IMR-90 (cell line): ENCODE data around the gene MAP4K1. TPM values are rescaled to one million over a fixed set of nuclear protein-coding genes. Genes with fewer than 3 reads are reported as not detected.

ENCODE experiments used
- ATAC-seq: fragments of 200-7000 bp; cut with Tn5 transposase; 2 replicates; pipeline ENCODE4 v1.9.1; 2020; ENCODE audit warnings: low read depth, mild to moderate bottlenecking, moderate library complexity
- BruUV-seq: library from RNA; stranded (reverse); fragments of 400-500 nt; replicated peaks from 2 replicates; lab custom pipeline; 2021; lab: Mats Ljungman, UMichigan
- CTCF ChIA-PET: fragments of 300-600 bp; formaldehyde crosslinking; extraction: SDS; loops from one replicate; lab custom pipeline; 2021; ENCODE audit warnings: antibody characterized with exemption; lab: Yijun Ruan, JAX
- POLR2A ChIA-PET: fragments of 300-600 bp; sonication (Branson Sonifier 250); formaldehyde crosslinking; loops from one replicate; lab custom pipeline; 2022; ENCODE audit warnings: antibody characterized with exemption; ENCODE audit not compliant: unreplicated experiment; lab: Charles Lee
- DNase-seq: peaks from one replicate; pipeline ENCODE4 v3.0.0; 2013
- H2AFZ ChIP-seq: replicated peaks from 2 replicates; pipeline ENCODE3; 2013; ENCODE audit warnings: low read length, mild to moderate bottlenecking; ENCODE audit not compliant: poor library complexity
- H2AK5ac ChIP-seq: 2 replicates; pipeline ENCODE4 v1.6.1; 2013; ENCODE audit warnings: low read depth, low read length, inconsistent platforms
- H2AK9ac ChIP-seq: replicated peaks from 2 replicates; pipeline ENCODE3; 2013; ENCODE audit warnings: mild to moderate bottlenecking, low read depth, low read length, moderate library complexity; ENCODE audit not compliant: poor library complexity
- H2BK120ac ChIP-seq: 2 replicates; pipeline ENCODE4 v1.6.1; 2013; ENCODE audit warnings: low read depth, low read length, inconsistent platforms
- H2BK15ac ChIP-seq: 3 replicates; pipeline ENCODE4 v1.6.1; 2013; ENCODE audit warnings: low read depth, low read length, inconsistent platforms
- H2BK20ac ChIP-seq: 2 replicates; pipeline ENCODE4 v1.6.1; 2013; ENCODE audit warnings: low read depth, mild to moderate bottlenecking, inconsistent platforms, low read length, moderate library complexity
- H2BK5ac ChIP-seq: 2 replicates; pipeline ENCODE4 v1.6.1; 2013; ENCODE audit warnings: mild to moderate bottlenecking, low read depth, low read length, inconsistent platforms; ENCODE audit not compliant: poor library complexity, severe bottlenecking
- H3K14ac ChIP-seq: replicated peaks from 2 replicates; pipeline ENCODE4 v1.6.1; 2013; ENCODE audit warnings: low read depth, low read length, inconsistent platforms
- H3K18ac ChIP-seq: 2 replicates; pipeline ENCODE4 v1.6.1; 2013; ENCODE audit warnings: low read depth, low read length, control low read depth
- H3K23ac ChIP-seq: 2 replicates; pipeline ENCODE4 v1.6.1; 2013; ENCODE audit warnings: low read depth, low read length, inconsistent platforms
- H3K27ac ChIP-seq: 2 replicates; pipeline ENCODE4 v1.5.1; 2013; ENCODE audit warnings: mild to moderate bottlenecking, control low read depth, low read length; ENCODE audit not compliant: insufficient read depth
- H3K27me3 ChIP-seq: 2 replicates; pipeline ENCODE4 v1.6.1; 2013; ENCODE audit warnings: low read length; ENCODE audit not compliant: control insufficient read depth, insufficient read depth
- H3K36me3 ChIP-seq: 2 replicates; pipeline ENCODE4 v1.6.1; 2013; ENCODE audit warnings: low read length, mixed read lengths; ENCODE audit not compliant: control insufficient read depth, insufficient read depth
- H3K4ac ChIP-seq: 2 replicates; pipeline ENCODE4 v1.6.1; 2013; ENCODE audit warnings: low read depth, low read length, inconsistent platforms
- H3K4me1 ChIP-seq: 2 replicates; pipeline ENCODE4 v1.6.1; 2013; ENCODE audit warnings: low read length, mixed read lengths; ENCODE audit not compliant: control insufficient read depth, insufficient read depth
- H3K4me2 ChIP-seq: 2 replicates; pipeline ENCODE4 v1.6.1; 2013; ENCODE audit warnings: low read depth, mild to moderate bottlenecking, control low read depth, low read length, moderate library complexity
- H3K4me3 ChIP-seq: 2 replicates; pipeline ENCODE4 v1.5.1; 2013; ENCODE audit warnings: low read depth, mild to moderate bottlenecking, control low read depth, low read length, moderate library complexity; ENCODE audit not compliant: insufficient read depth
- H3K56ac ChIP-seq: 2 replicates; pipeline ENCODE4 v1.6.1; 2013; ENCODE audit warnings: low read length, inconsistent platforms; ENCODE audit not compliant: insufficient read depth; ENCODE audit errors: extremely low read depth
- H3K79me1 ChIP-seq, 2 experiments: 2 replicates each; pipeline ENCODE4 v1.6.1; 2013; ENCODE audit warnings: low read length in 2 of 2, inconsistent platforms in 1 of 2, low read depth in 1 of 2
- H3K9ac ChIP-seq: 2 replicates; pipeline ENCODE4 v1.6.1; 2013; ENCODE audit warnings: low read depth, low read length, control low read depth
- H3K9me1 ChIP-seq: 2 replicates; pipeline ENCODE4 v1.6.1; 2013; ENCODE audit warnings: low read length, inconsistent platforms; ENCODE audit not compliant: insufficient read depth
- H3K9me3 ChIP-seq: 2 replicates; pipeline ENCODE4 v1.6.1; 2013; ENCODE audit warnings: low read length; ENCODE audit not compliant: control insufficient read depth, insufficient read depth
- H4K20me1 ChIP-seq: 2 replicates; pipeline ENCODE4 v1.6.1; 2013; ENCODE audit warnings: low read length, inconsistent platforms; ENCODE audit not compliant: insufficient read depth
- H4K5ac ChIP-seq: 2 replicates; pipeline ENCODE4 v1.6.1; 2013; ENCODE audit warnings: mild to moderate bottlenecking, low read depth, low read length, control low read depth
- H4K8ac ChIP-seq, 2 experiments: 2 replicates each; pipeline ENCODE4 v1.6.1; 2013; ENCODE audit warnings: low read depth in 2 of 2, low read length in 2 of 2, control low read depth in 1 of 2, inconsistent platforms in 1 of 2
- H4K91ac ChIP-seq: 2 replicates; pipeline ENCODE4 v1.6.1; 2013; ENCODE audit warnings: low read depth, low read length, inconsistent platforms; ENCODE audit not compliant: insufficient read depth
- BHLHE40 ChIP-seq: fragments of 150-350 bp; IDR thresholded peaks from 2 replicates; pipeline ENCODE4 v1.6.1; 2016; ENCODE audit warnings: mild to moderate bottlenecking, low read depth, low read length
- CEBPB ChIP-seq: IDR thresholded peaks from 2 replicates; pipeline ENCODE4 v1.6.1; 2012; ENCODE audit warnings: low read depth, low read length, improper control_type of control experiment
- CHD1 ChIP-seq: IDR thresholded peaks from 2 replicates; pipeline ENCODE4 v1.6.1; 2012; ENCODE audit warnings: low read depth, low read length, improper control_type of control experiment
- FOS ChIP-seq: fragments of 150-350 bp; IDR thresholded peaks from 2 replicates; pipeline ENCODE4 v1.6.1; 2016; ENCODE audit warnings: low read depth, low read length
- MAFK ChIP-seq: IDR thresholded peaks from 2 replicates; pipeline ENCODE4 v1.6.1; 2012; ENCODE audit warnings: low read depth, low read length, improper control_type of control experiment
- MXI1 ChIP-seq: IDR thresholded peaks from 2 replicates; pipeline ENCODE4 v1.6.1; 2012; ENCODE audit warnings: low read depth, mild to moderate bottlenecking, low read length, moderate library complexity, borderline replicate concordance
- POLR2A ChIP-seq: IDR thresholded peaks from 2 replicates; pipeline ENCODE4 v1.6.1; 2012; ENCODE audit warnings: mild to moderate bottlenecking, low read depth, low read length
- RCOR1 ChIP-seq: IDR thresholded peaks from 2 replicates; pipeline ENCODE4 v1.6.1; 2012; ENCODE audit warnings: mild to moderate bottlenecking, low read length, improper control_type of control experiment; ENCODE audit not compliant: insufficient replicate concordance
- RFX5 ChIP-seq: IDR thresholded peaks from 2 replicates; pipeline ENCODE4 v1.8.0; 2012; ENCODE audit warnings: low read depth, mild to moderate bottlenecking, low read length, moderate library complexity
- SMC3 ChIP-seq: fragments of 150-350 bp; IDR thresholded peaks from 2 replicates; pipeline ENCODE4 v1.6.1; 2016; ENCODE audit warnings: low read depth, mild to moderate bottlenecking, antibody characterized with exemption, low read length, moderate library complexity
- WGBS, 2 experiments: methylation state at CpG; one replicate each; pipeline versions ENCODE4 v1.1.5 to v1.1.7; 2013; ENCODE audit warnings: missing lambda C conversion rate in 2 of 2; ENCODE audit not compliant: insufficient read length in 1 of 2; ENCODE audit errors: extremely low coverage in 2 of 2; 5-methylcytosine and 5-hydroxymethylcytosine counted together
- dilution Hi-C: fragments of 300-500 bp; cut with HindIII; formaldehyde crosslinking; loops from one replicate; pipeline ENCODE4 v1.14.3; 2018; ENCODE audit warnings: low sequenced_read_pairs; ENCODE audit not compliant: unreplicated experiment
- in situ Hi-C: fragments of 300-500 bp; cut with MboI; formaldehyde crosslinking; loops from 3 replicates; pipeline ENCODE4 v1.14.3; 2019; ENCODE audit warnings: low sequenced_read_pairs, inconsistent platforms, mixed read lengths
- intact Hi-C: fragments of 100-400 bp; cut with micrococcal nuclease; formaldehyde crosslinking; loops from 2 replicates; pipeline ENCODE4 v1.10.0; 2022
- polyA plus RNA-seq, 3 experiments: library from polyadenylated mRNA; depleted of rRNA; stranded (reverse); fragments of >200 nt; gene quantifications; 2 replicates each; pipeline ENCODE4 v1.2.3, GENCODE V29; 2012; ENCODE audit warnings: low replicate concordance in 1 of 3
- total RNA-seq: library from RNA; depleted of rRNA; stranded (reverse); fragments of >200 nt; gene quantifications from 2 replicates; pipeline ENCODE4 v1.2.3, GENCODE V29; 2012
- TF ChIP-seq, protein P1 (sequence below): conservative IDR thresholded peaks from 2 replicates; pipeline ENCODE4 v1.5.1; 2012; ENCODE audit warnings: mild to moderate bottlenecking, low read depth, low read length, improper control_type of control experiment
- TF ChIP-seq, protein P2 (sequence below): fragments of 150-350 bp; IDR thresholded peaks from 2 replicates; pipeline ENCODE4 v1.6.1; 2017; ENCODE audit warnings: mild to moderate bottlenecking, antibody characterized with exemption, low read length, low read depth

Gene MAP4K1
- total and polyA plus RNA-seq, 2 of the 4 experiments (the other 2 are of a cell fraction) = 0.22 TPM; not detected in 1

- Histone ChIP-seq H3K4me2 (no peak overlapping the region), H2BK120ac (peak overlapping the region; percentile 77; the same call in 1 of the 2 replicates), H2AFZ (no peak overlapping the region), H3K9me3 (no peaks in the 10 kb centered on the region), H3K4me3 (no peak overlapping the region), H4K91ac (peak overlapping the region; percentile 56; the same call in 1 of the 2 replicates), H3K4ac (peak overlapping the region; percentile 84), H2BK20ac (peak overlapping the region; percentile 43; the same call in 1 of the 2 replicates), H4K5ac (no peak overlapping the region), H2AK9ac (no peak overlapping the region), H3K27me3 (no peaks in the 10 kb centered on the region), H4K20me1 (peaks cover 54% of the 10 kb centered on the region), H3K27ac (peak overlapping the region; percentile 14; the same call in 1 of the 2 replicates), H3K56ac (no peak overlapping the region), H2AK5ac (peak overlapping the region; percentile 64), H2BK5ac (peak overlapping the region; percentile 59), H3K36me3 (peaks cover 17% of the 10 kb centered on the region), H2BK15ac (peak overlapping the region; percentile 57; the same call in 1 of the 3 replicates), H4K8ac (peak overlapping the region in 1 of 2 experiments; percentile 46; a peak in 3 of 4 replicates), H3K9me1 (peaks cover 51% of the 10 kb centered on the region), H3K4me1 (peaks cover 54% of the 10 kb centered on the region), H3K23ac (peak overlapping the region; percentile 61; the same call in 1 of the 2 replicates), H3K14ac (peak overlapping the region; percentile 69), H3K79me1 (peaks cover 0 to 66% of the 10 kb centered on the region in 2 experiments; a peak in 2 of 4 replicates), H3K9ac (no peak overlapping the region), H3K18ac (0 out of 2 replicates have a peak overlapping the region, but pooled peaks have one; percentile 17)
- TF ChIP-seq POLR2A (no peak), MAFK (no peak), FOS (no peak), RFX5 (no peak), CHD1 (no peak), BHLHE40 (no peak), RCOR1 (no peak), SMC3 (no peak), CEBPB (no peak), MXI1 (no peak)
- TF ChIP-seq, protein P1, sequence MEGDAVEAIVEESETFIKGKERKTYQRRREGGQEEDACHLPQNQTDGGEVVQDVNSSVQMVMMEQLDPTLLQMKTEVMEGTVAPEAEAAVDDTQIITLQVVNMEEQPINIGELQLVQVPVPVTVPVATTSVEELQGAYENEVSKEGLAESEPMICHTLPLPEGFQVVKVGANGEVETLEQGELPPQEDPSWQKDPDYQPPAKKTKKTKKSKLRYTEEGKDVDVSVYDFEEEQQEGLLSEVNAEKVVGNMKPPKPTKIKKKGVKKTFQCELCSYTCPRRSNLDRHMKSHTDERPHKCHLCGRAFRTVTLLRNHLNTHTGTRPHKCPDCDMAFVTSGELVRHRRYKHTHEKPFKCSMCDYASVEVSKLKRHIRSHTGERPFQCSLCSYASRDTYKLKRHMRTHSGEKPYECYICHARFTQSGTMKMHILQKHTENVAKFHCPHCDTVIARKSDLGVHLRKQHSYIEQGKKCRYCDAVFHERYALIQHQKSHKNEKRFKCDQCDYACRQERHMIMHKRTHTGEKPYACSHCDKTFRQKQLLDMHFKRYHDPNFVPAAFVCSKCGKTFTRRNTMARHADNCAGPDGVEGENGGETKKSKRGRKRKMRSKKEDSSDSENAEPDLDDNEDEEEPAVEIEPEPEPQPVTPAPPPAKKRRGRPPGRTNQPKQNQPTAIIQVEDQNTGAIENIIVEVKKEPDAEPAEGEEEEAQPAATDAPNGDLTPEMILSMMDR = no peak
- TF ChIP-seq, protein P2, sequence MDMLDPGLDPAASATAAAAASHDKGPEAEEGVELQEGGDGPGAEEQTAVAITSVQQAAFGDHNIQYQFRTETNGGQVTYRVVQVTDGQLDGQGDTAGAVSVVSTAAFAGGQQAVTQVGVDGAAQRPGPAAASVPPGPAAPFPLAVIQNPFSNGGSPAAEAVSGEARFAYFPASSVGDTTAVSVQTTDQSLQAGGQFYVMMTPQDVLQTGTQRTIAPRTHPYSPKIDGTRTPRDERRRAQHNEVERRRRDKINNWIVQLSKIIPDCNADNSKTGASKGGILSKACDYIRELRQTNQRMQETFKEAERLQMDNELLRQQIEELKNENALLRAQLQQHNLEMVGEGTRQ = no peak
- ChIA-PET POLR2A (no interaction called here), CTCF (no interaction called here)
- in situ Hi-C loops = no loop called here
- intact Hi-C loops = no loop called here
- WGBS, 2 experiments = 100% methylated on average over 2 of the region's 7 CpGs; no CpG with 5 or more reads in 1 of the 2 experiments
- no peak for ATAC-seq
- no peak for DNase-seq
- BruUV-seq = no TSS peak
- dilution Hi-C loops = no loop called here
These were observed 43.4 kb upstream of the MAP4K1 start for GRCh38 chr19:38661136-38661535.
